HepG2 (cell line): ENCODE results near the gene RBM28. TPM values are rescaled to one million over a fixed set of nuclear protein-coding genes. Genes with fewer than 3 reads are reported as not detected.

Source experiments
- ATAC-seq: fragments of 200-7000 bp; cut with Tn5 transposase; 3 replicates; pipeline ENCODE4 v1.9.1; 2020; ENCODE audit warnings: mild to moderate bottlenecking, moderate library complexity
- BruUV-seq: library from RNA; stranded (reverse); fragments of 400-500 nt; replicated peaks from 2 replicates; lab custom pipeline; 2021; lab: Mats Ljungman, UMichigan
- CTCF ChIA-PET: fragments of 300-600 bp; formaldehyde crosslinking; extraction: SDS; loops from one replicate; lab custom pipeline; 2021; ENCODE audit warnings: low total read pairs, inconsistent platforms, low intra/inter-chr PET ratio; lab: Yijun Ruan, JAX
- POLR2A ChIA-PET: fragments of 350-600 bp; sonication (Branson Sonifier 250); formaldehyde crosslinking; loops from one replicate; lab custom pipeline; 2020; ENCODE audit warnings: antibody characterized with exemption, inconsistent platforms; lab: Yijun Ruan, JAX
- DNase-seq: peaks from one replicate; pipeline ENCODE4 v3.0.0-alpha.2; 2015; ENCODE audit warnings: low spot score
- FAIRE-seq: peaks from 3 replicates; lab custom pipeline; 2011; peaks lifted over from hg19 to GRCh38; lab: Jason Lieb, UNC
- H2AFZ ChIP-seq: one replicate; pipeline ENCODE4 v1.6.1; 2011; ENCODE audit warnings: low read length, inconsistent platforms
- H3K27ac ChIP-seq: fragments of 300-600 bp; 3 replicates; pipeline ENCODE4 v1.8.0; 2011; ENCODE audit warnings: mixed run types, mild to moderate bottlenecking, mixed read lengths, low read length, inconsistent platforms; ENCODE audit not compliant: insufficient read depth; ENCODE audit errors: extremely low read length
- H3K27me3 ChIP-seq, 2 experiments: fragments of 200-600 bp in 1 of 2; 2 replicates in 1 of 2; 3 replicates in 1 of 2; pipeline versions ENCODE4 v1.6.0 to v1.8.0; 2011; ENCODE audit warnings: low read length in 2 of 2, mild to moderate bottlenecking in 2 of 2, moderate library complexity in 2 of 2, inconsistent platforms in 1 of 2; ENCODE audit not compliant: insufficient read depth in 2 of 2, control insufficient read depth in 1 of 2
- H3K36me3 ChIP-seq, 2 experiments: fragments of 200-600 bp in 1 of 2; replicated peaks in 1 of 2; 2 replicates in 1 of 2; 3 replicates in 1 of 2; pipeline versions ENCODE4 v1.5.1 to v1.8.0; 2011; ENCODE audit warnings: low read length in 2 of 2, inconsistent platforms in 1 of 2; ENCODE audit not compliant: insufficient read depth in 2 of 2, control insufficient read depth in 1 of 2
- H3K4me1 ChIP-seq: 2 replicates; pipeline ENCODE4 v1.5.1; 2012; ENCODE audit warnings: low read length, inconsistent platforms; ENCODE audit not compliant: insufficient read depth
- H3K4me2 ChIP-seq: 2 replicates; pipeline ENCODE4 v1.6.0; 2011; ENCODE audit warnings: low read depth, low read length, inconsistent platforms
- H3K4me3 ChIP-seq, 3 experiments: fragments of 200-600 bp in 1 of 3; sonication (generic), shearing (Covaris generic) in 1 of 3; replicated peaks in 1 of 3; 2 replicates each; pipeline ENCODE4 v1.5.1; 2011 to 2016; ENCODE audit warnings: low read length in 3 of 3, inconsistent platforms in 2 of 3, low read depth in 2 of 3, mild to moderate bottlenecking in 2 of 3, control low read depth in 1 of 3, mixed read lengths in 1 of 3; ENCODE audit not compliant: insufficient read depth in 1 of 3
- H3K79me2 ChIP-seq: one replicate; pipeline ENCODE4 v1.6.1; 2011; ENCODE audit warnings: low read length, inconsistent platforms; ENCODE audit not compliant: insufficient read depth
- H3K9ac ChIP-seq: 2 replicates; pipeline ENCODE4 v1.6.0; 2011; ENCODE audit warnings: mild to moderate bottlenecking, low read depth, low read length, inconsistent platforms; ENCODE audit not compliant: insufficient read depth
- H3K9me3 ChIP-seq: 2 replicates; pipeline ENCODE4 v1.5.1; 2012; ENCODE audit warnings: mild to moderate bottlenecking, low read length
- H4K20me1 ChIP-seq: 2 replicates; pipeline ENCODE4 v1.6.0; 2011; ENCODE audit warnings: inconsistent platforms, mild to moderate bottlenecking, low read length, moderate library complexity; ENCODE audit not compliant: insufficient read depth
- HOXA9 ChIP-seq: sonication (generic); formaldehyde crosslinking; IDR thresholded peaks from 2 replicates; pipeline ENCODE4 v1.8.1; 2022; ENCODE audit warnings: missing genetic modification reagents, mild to moderate bottlenecking, moderate library complexity, borderline replicate concordance
- KAT8 ChIP-seq: IDR thresholded peaks from 2 replicates; pipeline ENCODE4 v1.6.1; 2016; ENCODE audit warnings: missing genetic modification reagents, missing compliant biosample characterization
- KDM1A ChIP-seq: IDR thresholded peaks from 2 replicates; pipeline ENCODE4 v1.6.1; 2016; ENCODE audit warnings: missing compliant biosample characterization
- NFRKB ChIP-seq: fragments of 450-650 bp; IDR thresholded peaks from 2 replicates; pipeline ENCODE4 v1.6.1; 2017
- PHF5A ChIP-seq: IDR thresholded peaks from one replicate; pipeline ENCODE4 v1.6.1; 2018; ENCODE audit warnings: low read depth, missing genetic modification reagents; ENCODE audit not compliant: unreplicated experiment
- ZFAT ChIP-seq: sonication (generic); formaldehyde crosslinking; conservative IDR thresholded peaks from 2 replicates; pipeline ENCODE4 v1.8.1; 2023; ENCODE audit warnings: missing genetic modification reagents, inconsistent platforms
- ZMYM4 ChIP-seq: sonication (generic); formaldehyde crosslinking; IDR thresholded peaks from 2 replicates; pipeline ENCODE4 v1.8.1; 2023; ENCODE audit warnings: mild to moderate bottlenecking, missing genetic modification reagents
- ZNF484 ChIP-seq: sonication (generic); formaldehyde crosslinking; IDR thresholded peaks from 2 replicates; pipeline ENCODE4 v1.5.1; 2020; ENCODE audit warnings: mild to moderate bottlenecking, low read depth, missing genetic modification reagents, borderline replicate concordance
- WGBS: methylation state at CpG from one replicate; pipeline ENCODE4 v1.1.6; 2017; ENCODE audit warnings: low lambda C conversion rate; 5-methylcytosine and 5-hydroxymethylcytosine counted together
- in situ Hi-C: cut with HindIII; loops from 2 replicates; pipeline ENCODE4 v1.10.0; 2017; ENCODE audit warnings: low pct_unique_long_range_greater_than_20kb; ENCODE audit not compliant: extremely low pct_ligation_motif_present
- intact Hi-C: fragments of 100-400 bp; cut with micrococcal nuclease; formaldehyde crosslinking; loops from one replicate; pipeline ENCODE4 v1.10.0; 2022; ENCODE audit not compliant: unreplicated experiment
- polyA plus RNA-seq, 8 experiments: library from polyadenylated mRNA; depleted of rRNA in 3 of 8; stranded (reverse) in 7 of 8; unstranded in 1 of 8; fragments of >200 nt; fragmentation: Illumina TruSeq in 4 of 8; extraction: Trizol in 4 of 8; gene quantifications; 2 replicates each; pipeline versions ENCODE4 v1.2.1 to v1.2.3, GENCODE V29; 2011 to 2016; ENCODE audit warnings: low read depth in 4 of 8, missing spikeins in 1 of 8, mixed read lengths in 1 of 8; ENCODE audit not compliant: insufficient read depth in 1 of 8
- total RNA-seq, 5 experiments: library from RNA; depleted of rRNA; stranded (reverse); fragments of >200 nt; fragmentation: Illumina TruSeq; extraction: Trizol; gene quantifications; 2 replicates each; pipeline ENCODE4 v1.2.3, GENCODE V29; 2016; ENCODE audit warnings: low read depth in 1 of 5
- TF ChIP-seq, protein P1 (sequence below): sonication (generic); formaldehyde crosslinking; IDR thresholded peaks from 2 replicates; pipeline ENCODE4 v1.5.1; 2020; ENCODE audit warnings: missing genetic modification reagents, mild to moderate bottlenecking, borderline replicate concordance
- TF ChIP-seq, protein P2 (sequence below): sonication (generic); formaldehyde crosslinking; IDR thresholded peaks from 2 replicates; pipeline ENCODE4 v1.4.0; 2020; ENCODE audit warnings: missing genetic modification reagents, borderline replicate concordance
- TF ChIP-seq, protein P3 (sequence below): sonication (generic); formaldehyde crosslinking; IDR thresholded peaks from 2 replicates; pipeline ENCODE4 v1.8.1; 2022; ENCODE audit warnings: mild to moderate bottlenecking, missing genetic modification reagents

Gene RBM28
- total and polyA plus RNA-seq, 2 of the 13 experiments (the other 11 are each of a cell fraction or from before 2014, with no cell fraction given): 20.5 to 49.0 TPM

DNA sequence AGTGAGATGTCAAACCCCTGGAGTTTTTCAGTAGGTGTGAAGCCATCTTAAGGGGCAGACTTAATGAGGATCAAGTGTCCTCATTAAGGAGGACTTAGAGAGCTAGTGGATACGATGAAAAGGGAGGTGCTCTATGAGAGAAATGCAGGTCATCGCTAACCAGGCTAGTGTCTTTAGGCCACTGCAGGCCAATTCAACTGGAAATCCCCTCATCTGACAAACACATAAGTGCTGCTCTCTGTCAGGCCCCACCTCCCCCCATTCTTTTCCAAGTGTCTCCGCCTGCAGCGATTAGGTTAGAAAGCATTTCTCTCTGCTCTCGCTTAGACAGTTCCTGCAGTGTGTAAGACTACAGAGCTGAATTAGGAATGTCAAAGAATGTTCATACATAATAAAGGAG, 33.7 kb downstream of the RBM28 start:
- FAIRE-seq: no peak
- CTCF ChIA-PET: no interaction called here

More for the DNA sequence above, 33.7 kb downstream of the RBM28 start:
- H3K9ac ChIP-seq: no peak overlapping the region
- 0 out of 2 replicates have a peak, but pooled peaks have one; percentile 4 for TF ChIP-seq KAT8 (CRISPR knock-in tag)
- TF ChIP-seq, protein P1, sequence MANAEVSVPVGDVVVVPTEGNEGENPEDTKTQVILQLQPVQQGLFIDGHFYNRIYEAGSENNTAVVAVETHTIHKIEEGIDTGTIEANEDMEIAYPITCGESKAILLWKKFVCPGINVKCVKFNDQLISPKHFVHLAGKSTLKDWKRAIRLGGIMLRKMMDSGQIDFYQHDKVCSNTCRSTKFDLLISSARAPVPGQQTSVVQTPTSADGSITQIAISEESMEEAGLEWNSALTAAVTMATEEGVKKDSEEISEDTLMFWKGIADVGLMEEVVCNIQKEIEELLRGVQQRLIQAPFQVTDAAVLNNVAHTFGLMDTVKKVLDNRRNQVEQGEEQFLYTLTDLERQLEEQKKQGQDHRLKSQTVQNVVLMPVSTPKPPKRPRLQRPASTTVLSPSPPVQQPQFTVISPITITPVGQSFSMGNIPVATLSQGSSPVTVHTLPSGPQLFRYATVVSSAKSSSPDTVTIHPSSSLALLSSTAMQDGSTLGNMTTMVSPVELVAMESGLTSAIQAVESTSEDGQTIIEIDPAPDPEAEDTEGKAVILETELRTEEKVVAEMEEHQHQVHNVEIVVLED: no peak
- TF ChIP-seq, protein P2, sequence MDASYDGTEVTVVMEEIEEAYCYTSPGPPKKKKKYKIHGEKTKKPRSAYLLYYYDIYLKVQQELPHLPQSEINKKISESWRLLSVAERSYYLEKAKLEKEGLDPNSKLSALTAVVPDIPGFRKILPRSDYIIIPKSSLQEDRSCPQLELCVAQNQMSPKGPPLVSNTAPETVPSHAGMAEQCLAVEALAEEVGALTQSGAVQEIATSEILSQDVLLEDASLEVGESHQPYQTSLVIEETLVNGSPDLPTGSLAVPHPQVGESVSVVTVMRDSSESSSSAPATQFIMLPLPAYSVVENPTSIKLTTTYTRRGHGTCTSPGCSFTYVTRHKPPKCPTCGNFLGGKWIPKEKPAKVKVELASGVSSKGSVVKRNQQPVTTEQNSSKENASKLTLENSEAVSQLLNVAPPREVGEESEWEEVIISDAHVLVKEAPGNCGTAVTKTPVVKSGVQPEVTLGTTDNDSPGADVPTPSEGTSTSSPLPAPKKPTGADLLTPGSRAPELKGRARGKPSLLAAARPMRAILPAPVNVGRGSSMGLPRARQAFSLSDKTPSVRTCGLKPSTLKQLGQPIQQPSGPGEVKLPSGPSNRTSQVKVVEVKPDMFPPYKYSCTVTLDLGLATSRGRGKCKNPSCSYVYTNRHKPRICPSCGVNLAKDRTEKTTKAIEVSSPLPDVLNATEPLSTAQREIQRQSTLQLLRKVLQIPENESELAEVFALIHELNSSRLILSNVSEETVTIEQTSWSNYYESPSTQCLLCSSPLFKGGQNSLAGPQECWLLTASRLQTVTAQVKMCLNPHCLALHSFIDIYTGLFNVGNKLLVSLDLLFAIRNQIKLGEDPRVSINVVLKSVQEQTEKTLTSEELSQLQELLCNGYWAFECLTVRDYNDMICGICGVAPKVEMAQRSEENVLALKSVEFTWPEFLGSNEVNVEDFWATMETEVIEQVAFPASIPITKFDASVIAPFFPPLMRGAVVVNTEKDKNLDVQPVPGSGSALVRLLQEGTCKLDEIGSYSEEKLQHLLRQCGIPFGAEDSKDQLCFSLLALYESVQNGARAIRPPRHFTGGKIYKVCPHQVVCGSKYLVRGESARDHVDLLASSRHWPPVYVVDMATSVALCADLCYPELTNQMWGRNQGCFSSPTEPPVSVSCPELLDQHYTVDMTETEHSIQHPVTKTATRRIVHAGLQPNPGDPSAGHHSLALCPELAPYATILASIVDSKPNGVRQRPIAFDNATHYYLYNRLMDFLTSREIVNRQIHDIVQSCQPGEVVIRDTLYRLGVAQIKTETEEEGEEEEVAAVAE (CRISPR knock-in tag): peak; percentile 7; the same call in 1 of the 2 replicates
- no peak for TF ChIP-seq HOXA9 (CRISPR knock-in tag)
- TF ChIP-seq NFRKB: no peak
- TF ChIP-seq ZMYM4 (CRISPR knock-in tag): no peak
- TF ChIP-seq, protein P3, sequence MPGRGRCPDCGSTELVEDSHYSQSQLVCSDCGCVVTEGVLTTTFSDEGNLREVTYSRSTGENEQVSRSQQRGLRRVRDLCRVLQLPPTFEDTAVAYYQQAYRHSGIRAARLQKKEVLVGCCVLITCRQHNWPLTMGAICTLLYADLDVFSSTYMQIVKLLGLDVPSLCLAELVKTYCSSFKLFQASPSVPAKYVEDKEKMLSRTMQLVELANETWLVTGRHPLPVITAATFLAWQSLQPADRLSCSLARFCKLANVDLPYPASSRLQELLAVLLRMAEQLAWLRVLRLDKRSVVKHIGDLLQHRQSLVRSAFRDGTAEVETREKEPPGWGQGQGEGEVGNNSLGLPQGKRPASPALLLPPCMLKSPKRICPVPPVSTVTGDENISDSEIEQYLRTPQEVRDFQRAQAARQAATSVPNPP (CRISPR knock-in tag): no peak
- no peak for TF ChIP-seq KDM1A (CRISPR knock-in tag)
- TF ChIP-seq PHF5A (CRISPR knock-in tag): no peak
- no peak for TF ChIP-seq ZFAT (CRISPR knock-in tag)
- no peak for TF ChIP-seq ZNF484 (CRISPR knock-in tag)
- H2AFZ ChIP-seq: no peak overlapping the region
- BruUV-seq: no TSS peak
- in situ Hi-C loops (no loop called here), intact Hi-C loops (no loop called here)
- WGBS: 98% methylated on average over 5 of the region's 5 CpGs
- no peaks in the 10 kb centered on the region for H3K79me2 ChIP-seq
- no peaks in the 10 kb centered on the region for H3K27me3 ChIP-seq
- no peak overlapping the region for H3K4me3 ChIP-seq
- DNase-seq (no peak), ATAC-seq (peak; percentile 49; the same call in 2 of the 3 replicates)
- H3K27ac ChIP-seq: peak overlapping the region; percentile 60
- peaks cover 21 to 58% of the 10 kb centered on the region in 2 experiments for H3K36me3 ChIP-seq
- no peaks in the 10 kb centered on the region for H4K20me1 ChIP-seq
- H3K9me3 ChIP-seq: no peaks in the 10 kb centered on the region
- peaks cover 41% of the 10 kb centered on the region for H3K4me1 ChIP-seq
- H3K4me2 ChIP-seq: peak overlapping the region; percentile 10; the same call in 1 of the 2 replicates
- POLR2A ChIA-PET: interaction anchor here (1.0 kb wide), 2 partner anchors 8 to 10 kb away, joined by 3 to 4 read pairs; no protein-coding TSS in a partner anchor
